ENCODE data around the gene CACNA2D3.

GRCh38 chr3:54087581-54088410 is 34.6 kb upstream of the CACNA2D3 start:
- TF ChIP-seq GATA2 (IDR thresholded peaks at IDR 0.05; ENCODE audit: low read depth, low read length) (no peak), GATA3 (IDR thresholded peaks at IDR 0.05; ENCODE audit: low read depth, low read length) (no peak)
